ENCODE data around the gene WLS.
A peak's percentile ranks its signal among the peaks of the same experiment; 100 is the strongest.
"Not testable (repeated sequence)": the region's sequence is repeated elsewhere in the genome, so short reads cannot be mapped to it uniquely, and the experiment has no call there.

WLS gene

DNA sequence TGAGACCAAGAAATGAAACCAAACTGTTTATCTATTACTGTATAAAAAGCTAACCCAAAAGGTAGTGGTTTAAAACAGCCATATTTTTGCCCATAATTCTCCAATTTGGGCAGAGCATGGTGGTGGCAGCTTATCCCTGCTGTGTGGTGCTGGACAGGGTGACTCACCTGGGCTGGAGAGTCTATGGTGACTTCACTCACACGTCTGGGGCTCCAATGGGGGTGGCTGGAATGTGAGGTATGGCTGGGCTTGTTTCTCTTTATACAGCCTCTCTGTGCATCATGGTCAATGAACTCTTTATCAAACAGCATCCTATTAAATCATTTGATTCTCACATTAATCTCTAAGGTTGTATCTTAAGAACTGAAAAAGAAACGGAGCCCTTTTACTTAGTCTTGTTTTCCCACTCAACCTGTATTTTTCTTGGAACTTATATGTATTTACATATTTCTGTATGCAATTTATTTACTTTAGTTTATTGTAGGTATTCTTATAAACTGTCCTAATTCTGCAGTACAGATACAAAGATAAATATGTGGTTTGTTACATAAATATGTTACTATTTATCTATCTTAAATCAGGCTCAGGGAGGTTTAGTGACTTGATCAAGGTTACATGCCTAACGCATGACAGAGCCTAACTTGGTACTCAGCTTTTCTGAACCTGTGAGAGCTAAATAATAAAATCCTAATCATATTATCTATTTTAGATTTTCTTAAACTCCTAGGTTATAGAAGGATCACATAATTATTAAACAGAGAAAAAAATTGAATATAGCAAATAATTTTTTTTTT lies 37.5 kb upstream of the WLS start:
- TF ChIP-seq POLR2AphosphoS5 (IDR thresholded peaks at IDR 0.05; ENCODE audit: borderline replicate concordance, low read depth, low read length): no peak
- Histone ChIP-seq H3K27ac (no peak overlapping the region), H3K36me3 (ENCODE audit: insufficient read depth, low read length) (no peaks in the 10 kb centered on the region), H3K4me3 (no peak overlapping the region), H3K9ac (ENCODE audit: insufficient read length) (no peak overlapping the region), H3K9me3 (ENCODE audit: low read depth, low read length) (no peaks in the 10 kb centered on the region)
- DNase-seq (ENCODE audit: low read depth, low spot score): no peak

DNA sequence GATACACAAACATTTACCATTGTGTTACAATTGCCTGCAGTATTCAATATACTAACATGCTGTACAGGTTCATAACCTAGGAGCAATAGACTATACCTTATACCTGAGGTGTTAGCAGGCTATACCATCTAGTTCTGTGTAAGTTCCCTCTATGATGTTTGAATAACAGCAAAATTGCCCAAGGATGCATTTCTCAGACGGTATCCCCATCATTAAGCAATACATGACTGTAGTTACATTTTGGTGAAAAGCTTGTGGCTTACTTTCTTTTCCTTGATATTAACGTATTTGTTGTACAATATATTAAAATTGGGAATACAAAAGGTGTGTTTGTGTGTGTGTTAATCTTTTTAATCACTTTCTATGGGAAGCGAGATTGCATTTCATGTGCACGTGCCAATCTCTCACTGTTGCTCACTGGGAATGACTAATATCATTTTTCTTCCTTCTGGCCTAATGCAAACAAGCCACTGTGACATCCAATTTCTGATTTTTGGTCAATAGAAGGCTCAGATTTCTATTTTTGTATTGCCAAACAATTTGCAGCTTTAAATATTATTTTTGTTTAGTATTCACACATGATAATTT lies 36.7 kb upstream of the WLS start:
- no peak for DNase-seq (ENCODE audit: low read depth, low spot score)
- Histone ChIP-seq H3K36me3 (ENCODE audit: insufficient read depth, low read length) (no peaks in the 10 kb centered on the region), H3K9ac (ENCODE audit: insufficient read length) (no peak overlapping the region), H3K4me3 (no peak overlapping the region), H3K9me3 (ENCODE audit: low read depth, low read length) (no peaks in the 10 kb centered on the region), H3K27ac (no peak overlapping the region)
- TF ChIP-seq POLR2AphosphoS5 (IDR thresholded peaks at IDR 0.05; ENCODE audit: borderline replicate concordance, low read depth, low read length): no peak
- TF ChIP-seq EZH2 (IDR thresholded peaks at IDR 0.05): no peak
- TF ChIP-seq FOXP2 (optimal IDR thresholded peaks at IDR 0.05; ENCODE audit: control extremely low read depth, extremely low read length, insufficient read depth): no peak

DNA sequence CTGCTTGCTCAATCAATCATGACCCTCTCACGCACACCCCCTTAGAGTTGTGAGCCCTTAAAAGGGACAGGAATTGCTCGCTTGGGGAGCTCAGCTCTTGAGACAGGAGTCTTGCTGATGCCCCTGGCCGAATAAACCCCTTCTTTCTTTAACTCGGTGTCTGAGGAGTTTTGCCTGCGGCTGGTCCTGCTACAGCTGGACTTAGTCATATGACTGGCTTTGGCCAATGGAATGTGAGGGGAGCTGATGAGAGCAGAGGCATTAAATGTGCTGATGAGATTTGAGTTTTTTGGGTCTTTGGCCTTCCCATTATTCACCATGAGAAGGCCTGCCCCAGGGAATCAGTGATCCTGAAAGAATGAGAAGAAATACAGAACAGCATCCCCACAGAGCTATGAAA lies 24.5 kb upstream of the WLS start:
- not testable (repeated sequence) for H3K9me3 ChIP-seq (ENCODE audit: low read depth, low read length); H3K4me3 ChIP-seq; H3K9ac ChIP-seq (ENCODE audit: insufficient read length); DNase-seq (ENCODE audit: low read depth, low spot score); H3K27ac ChIP-seq; H3K36me3 ChIP-seq (ENCODE audit: insufficient read depth, low read length)

DNA sequence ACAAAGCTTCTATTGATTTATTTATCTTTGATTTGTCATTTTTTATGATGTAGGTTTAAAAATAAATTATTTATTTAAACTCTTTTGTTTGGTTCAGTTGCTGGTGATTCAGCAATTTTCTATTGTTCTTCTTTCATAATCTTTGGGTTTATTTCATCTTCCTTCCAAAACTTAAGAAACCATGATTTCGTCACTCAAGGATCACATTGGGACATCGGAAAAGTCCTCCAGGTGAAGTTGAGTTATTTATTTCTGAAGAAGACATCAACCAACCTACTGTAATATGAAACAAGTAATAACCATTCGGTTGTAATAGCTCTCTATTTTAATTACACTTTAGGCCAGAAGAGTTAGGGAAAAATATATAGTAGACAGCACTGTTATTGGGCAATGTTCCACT lies 23.0 kb upstream of the WLS start:
- no peak for DNase-seq (ENCODE audit: low read depth, low spot score)
- no peak overlapping the region for H3K9ac ChIP-seq (ENCODE audit: insufficient read length)

DNA sequence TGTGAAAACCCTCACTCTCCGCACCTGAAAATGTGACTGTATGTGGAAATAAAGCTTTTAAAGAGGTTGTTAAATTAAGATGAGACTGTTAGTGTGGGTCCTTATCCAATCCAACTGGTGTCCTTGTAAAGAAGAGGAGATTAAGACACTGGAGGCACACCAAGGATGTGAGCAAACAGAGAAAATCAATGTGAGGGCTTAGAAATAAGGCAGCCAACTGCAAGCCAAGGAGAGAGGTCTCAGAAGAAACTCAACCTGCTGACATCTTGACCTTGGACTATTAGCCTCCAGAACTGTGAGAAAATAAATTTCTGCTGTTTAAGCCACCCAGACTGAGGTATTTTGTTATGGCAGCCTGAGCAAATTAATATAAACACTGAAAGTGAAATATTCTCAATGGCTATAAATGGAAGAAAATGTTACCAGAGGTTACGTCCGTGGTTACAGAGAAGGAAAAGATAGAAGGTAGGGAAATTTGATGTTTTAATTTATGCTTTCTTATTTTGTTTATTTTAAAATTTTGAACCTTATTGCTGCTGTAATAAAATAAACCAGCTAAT lies 22.4 kb upstream of the WLS start:
- no peak for DNase-seq (ENCODE audit: low read depth, low spot score)
- H3K4me3 ChIP-seq: no peak overlapping the region
- no peak overlapping the region for H3K9ac ChIP-seq (ENCODE audit: insufficient read length)
- H3K36me3 ChIP-seq (ENCODE audit: insufficient read depth, low read length): no peaks in the 10 kb centered on the region
- H3K27ac ChIP-seq: no peak overlapping the region
- no peaks in the 10 kb centered on the region; the same call in 1 of the 2 replicates for H3K9me3 ChIP-seq (ENCODE audit: low read depth, low read length)
- TF ChIP-seq FOXP2 (optimal IDR thresholded peaks at IDR 0.05; ENCODE audit: control extremely low read depth, extremely low read length, insufficient read depth) (no peak), EZH2 (IDR thresholded peaks at IDR 0.05) (no peak), POLR2AphosphoS5 (IDR thresholded peaks at IDR 0.05; ENCODE audit: borderline replicate concordance, low read depth, low read length) (no peak)

More for the DNA sequence above, 23.0 kb upstream of the WLS start:
- TF ChIP-seq FOXP2 (optimal IDR thresholded peaks at IDR 0.05; ENCODE audit: control extremely low read depth, extremely low read length, insufficient read depth) (no peak), POLR2AphosphoS5 (IDR thresholded peaks at IDR 0.05; ENCODE audit: borderline replicate concordance, low read depth, low read length) (no peak), EZH2 (IDR thresholded peaks at IDR 0.05) (no peak)
- Histone ChIP-seq H3K27ac (no peak overlapping the region), H3K4me3 (no peak overlapping the region), H3K9me3 (ENCODE audit: low read depth, low read length) (no peaks in the 10 kb centered on the region; the same call in 1 of the 2 replicates), H3K36me3 (ENCODE audit: insufficient read depth, low read length) (no peaks in the 10 kb centered on the region)

DNA sequence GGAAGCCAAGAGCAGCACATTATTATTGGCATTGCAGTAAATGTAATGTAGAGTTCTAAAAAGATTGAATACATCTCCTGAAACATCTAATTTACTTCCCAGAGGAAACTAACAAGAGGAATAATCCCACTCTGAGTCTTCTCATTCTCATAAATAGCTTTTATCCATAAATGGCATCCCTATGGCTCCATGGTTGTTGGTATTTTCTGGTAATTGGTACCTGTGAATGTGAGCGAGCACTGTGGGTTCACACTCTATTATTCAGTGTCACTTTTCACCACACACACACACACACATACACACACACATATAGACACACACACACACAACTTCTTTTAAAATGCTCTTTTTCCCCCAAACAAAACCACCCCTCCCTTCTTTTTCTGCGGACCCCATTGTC lies 4.7 kb upstream of the WLS start:
- Histone ChIP-seq H3K9me3 (ENCODE audit: low read depth, low read length) (no peaks in the 10 kb centered on the region), H3K36me3 (ENCODE audit: insufficient read depth, low read length) (no peaks in the 10 kb centered on the region), H3K27ac (no peak overlapping the region), H3K9ac (ENCODE audit: insufficient read length) (no peak overlapping the region), H3K4me3 (no peak overlapping the region)
- no peak for DNase-seq (ENCODE audit: low read depth, low spot score)
- TF ChIP-seq FOXP2 (optimal IDR thresholded peaks at IDR 0.05; ENCODE audit: control extremely low read depth, extremely low read length, insufficient read depth) (no peak), EZH2 (IDR thresholded peaks at IDR 0.05) (no peak), POLR2AphosphoS5 (IDR thresholded peaks at IDR 0.05; ENCODE audit: borderline replicate concordance, low read depth, low read length) (no peak)

DNA sequence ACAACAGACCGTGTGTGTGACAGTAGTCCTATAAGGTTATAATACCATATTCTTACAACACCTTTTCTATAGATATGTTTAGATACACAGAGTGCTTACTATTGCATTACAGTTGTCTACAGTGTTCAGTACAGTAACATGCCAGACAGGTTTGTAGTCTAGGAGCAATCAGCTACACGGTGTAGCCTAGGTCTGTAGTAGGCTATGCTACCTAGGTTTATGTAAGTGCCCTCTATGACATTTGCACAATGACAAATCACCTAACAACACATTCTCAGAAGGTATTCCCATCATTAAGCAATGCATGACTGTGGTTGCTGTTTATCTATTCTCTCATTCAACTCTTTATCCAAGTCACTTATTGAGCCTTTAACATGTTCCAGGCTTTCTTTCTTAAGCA lies 1.8 kb upstream of the WLS start:
- Histone ChIP-seq H3K27ac (no peak overlapping the region), H3K4me3 (no peak overlapping the region)
- DNase-seq (ENCODE audit: low read depth, low spot score): no peak

DNA sequence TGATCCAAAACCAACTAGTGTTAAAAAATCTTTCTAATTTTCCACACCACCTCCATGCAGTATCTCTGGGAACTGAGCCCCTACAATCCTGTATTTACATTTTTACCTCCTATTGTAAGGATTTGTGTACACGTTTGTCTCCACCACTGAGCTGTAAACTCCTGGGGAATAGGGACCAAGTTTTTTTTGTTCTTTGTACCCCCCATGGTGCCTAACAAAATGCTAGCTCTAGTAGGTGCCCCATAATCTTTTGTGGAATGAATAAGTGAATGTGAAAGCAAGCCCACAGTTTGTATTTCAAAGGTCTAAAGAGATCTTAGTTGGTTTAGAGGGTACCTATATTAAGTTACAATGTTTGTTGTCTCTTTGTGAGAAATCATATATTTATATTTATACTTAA lies 879 bp upstream of the WLS start:
- Histone ChIP-seq H3K4me3 (peak overlapping the region; percentile 78), H3K9ac (ENCODE audit: insufficient read length) (peak overlapping the region; percentile 88), H3K9me3 (ENCODE audit: low read depth, low read length) (no peaks in the 10 kb centered on the region), H3K27ac (peak overlapping the region; percentile 63; the same call in 1 of the 2 replicates), H3K36me3 (ENCODE audit: insufficient read depth, low read length) (no peaks in the 10 kb centered on the region)
- TF ChIP-seq EZH2 (IDR thresholded peaks at IDR 0.05) (no peak), POLR2AphosphoS5 (IDR thresholded peaks at IDR 0.05; ENCODE audit: borderline replicate concordance, low read depth, low read length) (no peak), FOXP2 (optimal IDR thresholded peaks at IDR 0.05; ENCODE audit: control extremely low read depth, extremely low read length, insufficient read depth) (no peak)
- no peak for DNase-seq (ENCODE audit: low read depth, low spot score)

More for the DNA sequence above, 1.8 kb upstream of the WLS start:
- Histone ChIP-seq H3K9me3 (ENCODE audit: low read depth, low read length) (no peaks in the 10 kb centered on the region), H3K9ac (ENCODE audit: insufficient read length) (no peak overlapping the region), H3K36me3 (ENCODE audit: insufficient read depth, low read length) (no peaks in the 10 kb centered on the region)
- TF ChIP-seq FOXP2 (optimal IDR thresholded peaks at IDR 0.05; ENCODE audit: control extremely low read depth, extremely low read length, insufficient read depth): no peak
- TF ChIP-seq POLR2AphosphoS5 (IDR thresholded peaks at IDR 0.05; ENCODE audit: borderline replicate concordance, low read depth, low read length): no peak
